GM03348 (cell line): ENCODE data around the gene GTF2H1.

Experiments
- DNase-seq: peaks from one replicate; pipeline ENCODE4 v3.0.0; 2012; ENCODE audit warnings: low spot score

GTF2H1 gene

GRCh38 chr11:18321969-18322711 is at the start of gene GTF2H1, which contains the start of gene HPS5:
TSS of gene GTF2H1 (plus strand) at chr11:18322567. CDS start at chr11:18333075, 10,508 bp downstream.
TSS of gene HPS5 (minus strand) at chr11:18322140. CDS start at chr11:18317858, 4,282 bp downstream.
- peak; percentile 98 for DNase-seq

- no peak for DNase-seq
Measured at GRCh38 chr11:18277565-18278271, 44.6 kb upstream of the GTF2H1 start.

GRCh38 chr11:18280438-18281045 is 41.8 kb upstream of the GTF2H1 start:
- DNase-seq, result no peak

- no peak for DNase-seq
Measured at GRCh38 chr11:18282626-18283025, 39.7 kb upstream of the GTF2H1 start.

- DNase-seq, result no peak
Measured at GRCh38 chr11:18285841-18286240, 36.5 kb upstream of the GTF2H1 start.

- DNase-seq, result no peak
Measured at GRCh38 chr11:18288911-18289310, 33.5 kb upstream of the GTF2H1 start.

- DNase-seq, result no peak
Measured at GRCh38 chr11:18294862-18295261, 27.5 kb upstream of the GTF2H1 start.

GRCh38 chr11:18295316-18295715 is 27.1 kb upstream of the GTF2H1 start:
- no peak for DNase-seq

GRCh38 chr11:18299721-18300120 is 22.6 kb upstream of the GTF2H1 start:
- no peak for DNase-seq

GRCh38 chr11:18304745-18305144 is 17.6 kb upstream of the GTF2H1 start:
- no peak for DNase-seq

GRCh38 chr11:18307461-18308139 is 14.8 kb upstream of the GTF2H1 start:
- DNase-seq, result no peak

GRCh38 chr11:18308242-18308641 is 14.1 kb upstream of the GTF2H1 start:
- DNase-seq, result no peak

- DNase-seq, result no peak
Measured at GRCh38 chr11:18309691-18310090, 12.7 kb upstream of the GTF2H1 start.

- no peak for DNase-seq
Measured at GRCh38 chr11:18310800-18311340, 11.5 kb upstream of the GTF2H1 start.

GRCh38 chr11:18312012-18312411 is 10.4 kb upstream of the GTF2H1 start:
- DNase-seq, result peak; percentile 41

GRCh38 chr11:18312663-18313420 is 9.5 kb upstream of the GTF2H1 start:
- DNase-seq, result peak; percentile 71

- DNase-seq, result no peak
Measured at GRCh38 chr11:18313965-18314763, 8.2 kb upstream of the GTF2H1 start.

- no peak for DNase-seq
Measured at GRCh38 chr11:18314784-18315523, 7.4 kb upstream of the GTF2H1 start.

- no peak for DNase-seq
Measured at GRCh38 chr11:18315893-18316292, 6.5 kb upstream of the GTF2H1 start.

GRCh38 chr11:18317551-18317950 is 4.8 kb upstream of the GTF2H1 start:
- no peak for DNase-seq
